ENCODE data around the gene PCYT1A.

The PCYT1A gene

GRCh38 chr3:196284396-196284795 lies 3.1 kb downstream of the PCYT1A start:
- peak in 1 of 2 donors; percentile 59 for DNase-seq (ENCODE audit: low read depth in 2 of 2)
- H3K4me3 ChIP-seq (replicated peaks in 1 of 2; ENCODE audit: low read depth in 2 of 2, low read length in 2 of 2): no peak overlapping the region
- TF ChIP-seq CTCF (IDR thresholded peaks at IDR 0.05; ENCODE audit: low read depth, low read length): no peak

GRCh38 chr3:196281962-196282361 lies 5.6 kb downstream of the PCYT1A start:
- no peak overlapping the region for H3K4me3 ChIP-seq (replicated peaks in 1 of 2; ENCODE audit: low read depth in 2 of 2, low read length in 2 of 2)
- DNase-seq (ENCODE audit: low read depth in 2 of 2): no peak
- no peak for TF ChIP-seq CTCF (IDR thresholded peaks at IDR 0.05; ENCODE audit: low read depth, low read length)

- no peak for TF ChIP-seq CTCF (IDR thresholded peaks at IDR 0.05; ENCODE audit: low read depth, low read length)
- no peak for DNase-seq (ENCODE audit: low read depth in 2 of 2)
- no peak overlapping the region for H3K4me3 ChIP-seq (replicated peaks in 1 of 2; ENCODE audit: low read depth in 2 of 2, low read length in 2 of 2)
Observed at GRCh38 chr3:196280689-196281440, 6.7 kb downstream of the PCYT1A start.

GRCh38 chr3:196275126-196275525 lies 12.4 kb downstream of the PCYT1A start:
- TF ChIP-seq CTCF (IDR thresholded peaks at IDR 0.05; ENCODE audit: low read depth, low read length): no peak
- peak; percentile 17 to 32 for DNase-seq (ENCODE audit: low read depth in 2 of 2)

GRCh38 chr3:196274585-196274984 lies 12.9 kb downstream of the PCYT1A start:
- no peak overlapping the region for H3K4me3 ChIP-seq (replicated peaks in 1 of 2; ENCODE audit: low read depth in 2 of 2, low read length in 2 of 2)
- TF ChIP-seq CTCF (IDR thresholded peaks at IDR 0.05; ENCODE audit: low read depth, low read length): no peak
- peak in 1 of 2 donors; percentile 57 for DNase-seq (ENCODE audit: low read depth in 2 of 2)

More at GRCh38 chr3:196275126-196275525, 12.4 kb downstream of the PCYT1A start:
- no peak overlapping the region for H3K4me3 ChIP-seq (replicated peaks in 1 of 2; ENCODE audit: low read depth in 2 of 2, low read length in 2 of 2)

- H3K4me3 ChIP-seq (replicated peaks in 1 of 2; ENCODE audit: low read depth in 2 of 2, low read length in 2 of 2): no peak overlapping the region
- no peak for DNase-seq (ENCODE audit: low read depth in 2 of 2)
- TF ChIP-seq CTCF (IDR thresholded peaks at IDR 0.05; ENCODE audit: low read depth, low read length): no peak
Observed at GRCh38 chr3:196273655-196274054, 13.9 kb downstream of the PCYT1A start.

- TF ChIP-seq CTCF (IDR thresholded peaks at IDR 0.05; ENCODE audit: low read depth, low read length): no peak
- no peak overlapping the region for H3K4me3 ChIP-seq (replicated peaks in 1 of 2; ENCODE audit: low read depth in 2 of 2, low read length in 2 of 2)
- DNase-seq (ENCODE audit: low read depth in 2 of 2): no peak
Observed at GRCh38 chr3:196272826-196273225, 14.7 kb downstream of the PCYT1A start.
